H9 (cell line): Measurements from ENCODE around the gene NUDT22. TPM values are rescaled to one million over a fixed set of nuclear protein-coding genes. Genes with fewer than 3 reads are reported as not detected.

ENCODE experiments used
- DNase-seq: peaks from one replicate; pipeline ENCODE4 v3.0.0-alpha.2; 2017
- H2AFZ ChIP-seq: one replicate; pipeline ENCODE4 v1.6.1; 2013; ENCODE audit warnings: mild to moderate bottlenecking, low read length, control low read depth, moderate library complexity
- H2AK5ac ChIP-seq: 2 replicates; pipeline ENCODE4 v1.6.1; 2013; ENCODE audit warnings: low read length, control low read depth, mixed read lengths; ENCODE audit not compliant: insufficient read length
- H2BK120ac ChIP-seq: one replicate; pipeline ENCODE4 v1.6.1; 2013; ENCODE audit warnings: low read depth, mild to moderate bottlenecking, low read length, control low read depth, inconsistent platforms; ENCODE audit not compliant: poor library complexity, severe bottlenecking
- H2BK12ac ChIP-seq: 2 replicates; pipeline ENCODE4 v1.6.1; 2013; ENCODE audit warnings: low read length, control low read depth, mixed read lengths, low read depth; ENCODE audit not compliant: insufficient read length
- H2BK15ac ChIP-seq: 2 replicates; pipeline ENCODE4 v1.6.1; 2013; ENCODE audit warnings: low read depth, low read length, control low read depth
- H2BK20ac ChIP-seq: one replicate; pipeline ENCODE4 v1.6.1; 2013; ENCODE audit warnings: low read depth, mild to moderate bottlenecking, low read length, control low read depth, inconsistent platforms; ENCODE audit not compliant: poor library complexity, severe bottlenecking
- H2BK5ac ChIP-seq: 2 replicates; pipeline ENCODE4 v1.6.1; 2013; ENCODE audit warnings: low read length, control low read depth, mixed read lengths; ENCODE audit not compliant: insufficient read length
- H3K14ac ChIP-seq: 2 replicates; pipeline ENCODE4 v1.6.1; 2013; ENCODE audit warnings: low read length, control low read depth; ENCODE audit not compliant: insufficient read depth
- H3K18ac ChIP-seq: 2 replicates; pipeline ENCODE4 v1.6.1; 2013; ENCODE audit warnings: low read depth, mild to moderate bottlenecking, mixed read lengths, low read length, control low read depth; ENCODE audit not compliant: insufficient read length
- H3K23ac ChIP-seq: 2 replicates; pipeline ENCODE4 v1.6.1; 2013; ENCODE audit warnings: low read length, control low read depth, mixed read lengths, low read depth; ENCODE audit not compliant: insufficient read length
- H3K23me2 ChIP-seq: 2 replicates; pipeline ENCODE4 v1.6.1; 2013; ENCODE audit warnings: low read depth, mild to moderate bottlenecking, mixed read lengths, low read length, control low read depth; ENCODE audit not compliant: insufficient read length, poor library complexity, severe bottlenecking
- H3K27ac ChIP-seq: 2 replicates; pipeline ENCODE4 v1.5.1; 2013; ENCODE audit warnings: low read length, control low read depth, mixed read lengths, low read depth; ENCODE audit not compliant: insufficient read length
- H3K27me3 ChIP-seq: 2 replicates; pipeline ENCODE4 v1.6.1; 2013; ENCODE audit warnings: low read length, control low read depth, inconsistent platforms; ENCODE audit not compliant: insufficient read depth
- H3K4ac ChIP-seq: 2 replicates; pipeline ENCODE4 v1.6.1; 2013; ENCODE audit warnings: low read depth, mild to moderate bottlenecking, control low read depth, inconsistent platforms, low read length, moderate library complexity
- H3K4me1 ChIP-seq: 2 replicates; pipeline ENCODE4 v1.6.1; 2013; ENCODE audit warnings: low read length, control low read depth, inconsistent platforms; ENCODE audit not compliant: insufficient read depth
- H3K4me2 ChIP-seq: 2 replicates; pipeline ENCODE4 v1.6.1; 2013; ENCODE audit warnings: low read length, control low read depth, mixed read lengths; ENCODE audit not compliant: insufficient read length, insufficient read depth
- H3K56ac ChIP-seq: 2 replicates; pipeline ENCODE4 v1.6.1; 2013; ENCODE audit warnings: low read depth, mild to moderate bottlenecking, mixed read lengths, low read length, control low read depth; ENCODE audit not compliant: insufficient read length
- H3K79me1 ChIP-seq: 2 replicates; pipeline ENCODE4 v1.6.1; 2013; ENCODE audit warnings: low read depth, mild to moderate bottlenecking, moderate library complexity, low read length, control low read depth, inconsistent platforms; ENCODE audit not compliant: insufficient read depth, poor library complexity, severe bottlenecking
- H3K79me2 ChIP-seq: 2 replicates; pipeline ENCODE4 v1.6.1; 2013; ENCODE audit warnings: low read length, control low read depth, inconsistent platforms; ENCODE audit not compliant: insufficient read depth
- H3K9ac ChIP-seq: 2 replicates; pipeline ENCODE4 v1.6.1; 2013; ENCODE audit warnings: low read length, control low read depth, mixed read lengths; ENCODE audit not compliant: insufficient read length; ENCODE audit errors: extremely low read depth
- H3K9me3 ChIP-seq: one replicate; pipeline ENCODE4 v1.6.1; 2013; ENCODE audit warnings: low read depth, low read length, inconsistent platforms; ENCODE audit not compliant: control insufficient read depth
- H3T11ph ChIP-seq: one replicate; pipeline ENCODE4 v1.6.1; 2013; ENCODE audit warnings: mild to moderate bottlenecking, low read length, control low read depth, inconsistent platforms
- H4K20me1 ChIP-seq: one replicate; pipeline ENCODE4 v1.6.1; 2013; ENCODE audit not compliant: control insufficient read depth, insufficient read length, insufficient read depth
- H4K5ac ChIP-seq: 2 replicates; pipeline ENCODE4 v1.6.1; 2013; ENCODE audit warnings: low read depth, mild to moderate bottlenecking, mixed read lengths, low read length, control low read depth; ENCODE audit not compliant: insufficient read length
- H4K8ac ChIP-seq: replicated peaks from 2 replicates; pipeline ENCODE4 v1.6.1; 2013; ENCODE audit warnings: low read length, control low read depth, mixed read lengths, low read depth; ENCODE audit not compliant: insufficient read length
- H4K91ac ChIP-seq: 2 replicates; pipeline ENCODE4 v1.6.1; 2013; ENCODE audit warnings: low read depth, mild to moderate bottlenecking, moderate library complexity, mixed read lengths, low read length, control low read depth; ENCODE audit not compliant: insufficient read length
- H3K27ac Mint-ChIP-seq, 3 experiments: 2 replicates in 2 of 3; 3 replicates in 1 of 3; pipeline ENCODE4 v1.8.0; 2020 to 2021; ENCODE audit warnings: mixed read lengths in 3 of 3, mild to moderate bottlenecking in 1 of 3, moderate library complexity in 1 of 3
- H3K27me3 Mint-ChIP-seq: 2 replicates; pipeline ENCODE4 v1.8.0; 2021; ENCODE audit warnings: low read depth, mild to moderate bottlenecking, moderate library complexity, mixed read lengths
- H3K36me3 Mint-ChIP-seq, 3 experiments: 2 replicates in 2 of 3; 3 replicates in 1 of 3; pipeline ENCODE4 v1.8.0; 2020 to 2021; ENCODE audit warnings: low read depth in 3 of 3, mixed read lengths in 3 of 3; ENCODE audit not compliant: insufficient read depth in 1 of 3
- H3K4me1 Mint-ChIP-seq, 2 experiments: 2 replicates each; pipeline ENCODE4 v1.8.0; 2020; ENCODE audit warnings: mixed read lengths in 2 of 2
- H3K4me3 Mint-ChIP-seq, 2 experiments: 2 replicates in 1 of 2; 3 replicates in 1 of 2; pipeline ENCODE4 v1.8.0; 2020 to 2021; ENCODE audit warnings: mild to moderate bottlenecking in 2 of 2, mixed read lengths in 2 of 2, moderate library complexity in 1 of 2
- H3K9me3 Mint-ChIP-seq, 2 experiments: 2 replicates in 1 of 2; 3 replicates in 1 of 2; pipeline ENCODE4 v1.8.0; 2020; ENCODE audit warnings: mild to moderate bottlenecking in 2 of 2, mixed read lengths in 2 of 2, moderate library complexity in 1 of 2
- CTCF ChIP-seq: fragments of 200-600 bp; sonication (generic); conservative IDR thresholded peaks from 3 replicates; pipeline ENCODE4 v1.8.0; 2021; ENCODE audit warnings: antibody characterized with exemption, mild to moderate bottlenecking
- WGBS: extraction: QIAGEN DNeasy Blood & Tissue Kit; methylation state at CpG from one replicate; pipeline ENCODE4 v1.1.7; 2013; ENCODE audit warnings: missing lambda C conversion rate, low lambda C conversion rate, mixed read lengths; ENCODE audit not compliant: insufficient read length; ENCODE audit errors: extremely low coverage; 5-methylcytosine and 5-hydroxymethylcytosine counted together
- total RNA-seq: library from RNA; stranded (reverse); gene quantifications from 2 replicates; pipeline ENCODE4 v1.2.1, GENCODE V29; 2021

NUDT22 gene
- total RNA-seq, 1 experiment from 2014 or later, result 39.6 TPM

- peaks cover 9 to 18% of the 10 kb centered on the region in 2 experiments for H3K4me1 Mint-ChIP-seq
- H3K79me2 ChIP-seq, result no peaks in the 10 kb centered on the region; the same call in 1 of the 2 replicates
- H2BK15ac ChIP-seq, result no peak overlapping the region
- no peak for TF ChIP-seq CTCF
- H4K8ac ChIP-seq, result no peak overlapping the region
- H3K14ac ChIP-seq, result no peak overlapping the region
- peaks cover 39 to 62% (median 54%) of the 10 kb centered on the region in 3 experiments; a peak in 6 of 7 replicates for H3K36me3 Mint-ChIP-seq
- no peak for DNase-seq
- no peak overlapping the region for H3K23ac ChIP-seq
- H3T11ph ChIP-seq, result no peak overlapping the region
- H3K27me3 ChIP-seq, result no peaks in the 10 kb centered on the region
- no peak overlapping the region for H3K56ac ChIP-seq
- H3K18ac ChIP-seq, result no peak overlapping the region
- no peak overlapping the region for H3K4ac ChIP-seq
- H3K4me2 ChIP-seq, result no peak overlapping the region
- no peak overlapping the region for H3K27ac ChIP-seq
- peaks cover 15% of the 10 kb centered on the region for H3K23me2 ChIP-seq
- H3K9me3 Mint-ChIP-seq, result no peaks in the 10 kb centered on the region
- H4K91ac ChIP-seq, result no peak overlapping the region
- H2BK5ac ChIP-seq, result no peak overlapping the region
- no peak overlapping the region for H2AFZ ChIP-seq
- no peaks in the 10 kb centered on the region for H3K4me1 ChIP-seq
- H3K27me3 Mint-ChIP-seq, result no peaks in the 10 kb centered on the region
- H3K79me1 ChIP-seq, result peaks cover 3% of the 10 kb centered on the region
- no peaks in the 10 kb centered on the region for H3K9me3 ChIP-seq
- H2BK20ac ChIP-seq, result no peak overlapping the region
- WGBS, result no CpG with 5 or more reads among the region's 35 CpGs
- no peak overlapping the region; a peak in 1 of 5 replicates for H3K4me3 Mint-ChIP-seq
- H2BK120ac ChIP-seq, result no peak overlapping the region
- no peak overlapping the region for H3K27ac Mint-ChIP-seq
- H3K9ac ChIP-seq, result no peak overlapping the region
- H4K20me1 ChIP-seq, result no peaks in the 10 kb centered on the region
- no peak overlapping the region for H2BK12ac ChIP-seq
- H4K5ac ChIP-seq, result no peak overlapping the region
- no peak overlapping the region for H2AK5ac ChIP-seq
These were observed 29.4 kb downstream of the NUDT22 start for GRCh38 chr11:64255135-64256128.
